HEK293 (cell line): ENCODE data around the gene SORCS3.
"Not testable (repeated sequence)": the region's sequence is repeated elsewhere in the genome, so short reads cannot be mapped to it uniquely, and the experiment has no call there.

ENCODE experiments used
- CTCF ChIA-PET: fragments of 350-600 bp; formaldehyde crosslinking; extraction: SDS; loops from one replicate; lab custom pipeline; 2021; ENCODE audit warnings: antibody characterized with exemption; lab: Yijun Ruan, JAX
- POLR2A ChIA-PET: fragments of 300-600 bp; formaldehyde crosslinking; extraction: SDS; loops from one replicate; lab custom pipeline; 2020; ENCODE audit warnings: antibody characterized with exemption, inconsistent platforms; lab: Yijun Ruan, JAX
- H3K27ac ChIP-seq: fragments of 200-500 bp; sonication (Bioruptor generic); 2 replicates; pipeline ENCODE4 v1.5.1; 2014; ENCODE audit warnings: low read depth, low read length, control low read depth, inconsistent platforms; ENCODE audit errors: extremely low read depth
- H3K36me3 ChIP-seq, 2 experiments: fragments of 200-500 bp in 1 of 2; sonication (Bioruptor generic) in 1 of 2; 1 replicate in 1 of 2; 2 replicates in 1 of 2; pipeline ENCODE4 v1.5.1; 2014 to 2017; ENCODE audit warnings: inconsistent platforms in 2 of 2, low read length in 2 of 2; ENCODE audit not compliant: control insufficient read depth in 2 of 2, insufficient read depth in 1 of 2
- H3K4me1 ChIP-seq: fragments of 200-500 bp; sonication (Bioruptor generic); 2 replicates; pipeline ENCODE4 v1.5.1; 2014; ENCODE audit warnings: mild to moderate bottlenecking, low read length, inconsistent platforms; ENCODE audit not compliant: control insufficient read depth, insufficient read depth
- H3K4me3 ChIP-seq: 2 replicates; pipeline ENCODE4 v1.5.1; 2011; ENCODE audit warnings: low read depth, mild to moderate bottlenecking, control low read depth, low read length, moderate library complexity
- H3K9me3 ChIP-seq: fragments of 200-500 bp; sonication (Bioruptor generic); 2 replicates; pipeline ENCODE4 v1.5.1; 2014; ENCODE audit warnings: low read depth, low read length, inconsistent platforms; ENCODE audit not compliant: control insufficient read depth, insufficient read depth
- BCL11A ChIP-seq: fragments of 450-650 bp; formaldehyde crosslinking; IDR thresholded peaks from 2 replicates; pipeline ENCODE4 v1.5.1; 2016; ENCODE audit warnings: low read depth, missing biosample characterization, missing genetic modification characterization
- KLF8 ChIP-seq: fragments of 450-650 bp; formaldehyde crosslinking; IDR thresholded peaks from 2 replicates; pipeline ENCODE4 v1.5.1; 2016; ENCODE audit warnings: missing biosample characterization, missing genetic modification characterization
- OSR2 ChIP-seq: fragments of 450-650 bp; formaldehyde crosslinking; IDR thresholded peaks from 2 replicates; pipeline ENCODE4 v1.5.1; 2016; ENCODE audit warnings: missing biosample characterization, missing genetic modification characterization
- SP3 ChIP-seq: fragments of 450-650 bp; formaldehyde crosslinking; IDR thresholded peaks from 2 replicates; pipeline ENCODE4 v1.5.1; 2016; ENCODE audit warnings: missing biosample characterization, missing genetic modification characterization
- ZFP41 ChIP-seq: fragments of 450-650 bp; formaldehyde crosslinking; IDR thresholded peaks from 2 replicates; pipeline ENCODE4 v1.5.1; 2016; ENCODE audit warnings: missing biosample characterization, missing genetic modification characterization, borderline replicate concordance
- ZIC2 ChIP-seq: fragments of 450-650 bp; formaldehyde crosslinking; IDR thresholded peaks from 2 replicates; pipeline ENCODE4 v1.5.1; 2016; ENCODE audit warnings: missing biosample characterization, missing genetic modification characterization
- ZNF10 ChIP-seq: fragments of 450-650 bp; formaldehyde crosslinking; IDR thresholded peaks from 2 replicates; pipeline ENCODE4 v1.5.1; 2017; ENCODE audit warnings: missing biosample characterization, missing genetic modification characterization
- ZNF311 ChIP-seq: fragments of 450-650 bp; formaldehyde crosslinking; IDR thresholded peaks from 2 replicates; pipeline ENCODE4 v1.5.1; 2017; ENCODE audit warnings: missing biosample characterization, missing genetic modification characterization, borderline replicate concordance
- ZNF544 ChIP-seq: fragments of 450-650 bp; formaldehyde crosslinking; IDR thresholded peaks from 2 replicates; pipeline ENCODE4 v1.5.0; 2017; ENCODE audit warnings: missing biosample characterization, missing genetic modification characterization
- ZNF558 ChIP-seq: fragments of 450-650 bp; formaldehyde crosslinking; IDR thresholded peaks from 2 replicates; pipeline ENCODE4 v1.5.1; 2016; ENCODE audit warnings: missing biosample characterization, missing genetic modification characterization
- ZNF571 ChIP-seq: fragments of 450-650 bp; formaldehyde crosslinking; IDR thresholded peaks from 2 replicates; pipeline ENCODE4 v1.5.0; 2017; ENCODE audit warnings: missing biosample characterization, missing genetic modification characterization
- ZNF639 ChIP-seq: fragments of 450-650 bp; formaldehyde crosslinking; IDR thresholded peaks from 2 replicates; pipeline ENCODE4 v1.5.1; 2016; ENCODE audit warnings: missing biosample characterization, missing genetic modification characterization
- ZNF664 ChIP-seq: fragments of 450-650 bp; formaldehyde crosslinking; IDR thresholded peaks from 2 replicates; pipeline ENCODE4 v1.5.1; 2016; ENCODE audit warnings: missing biosample characterization, missing genetic modification characterization
- TF ChIP-seq, protein P1 (sequence below): fragments of 450-650 bp; formaldehyde crosslinking; IDR thresholded peaks from 2 replicates; pipeline ENCODE4 v1.5.1; 2016; ENCODE audit warnings: missing biosample characterization, missing genetic modification characterization
- TF ChIP-seq, protein P2 (sequence below): fragments of 450-650 bp; formaldehyde crosslinking; conservative IDR thresholded peaks from 2 replicates; pipeline ENCODE4 v1.5.1; 2016; ENCODE audit warnings: low read depth, missing biosample characterization, missing genetic modification characterization

The SORCS3 gene

DNA sequence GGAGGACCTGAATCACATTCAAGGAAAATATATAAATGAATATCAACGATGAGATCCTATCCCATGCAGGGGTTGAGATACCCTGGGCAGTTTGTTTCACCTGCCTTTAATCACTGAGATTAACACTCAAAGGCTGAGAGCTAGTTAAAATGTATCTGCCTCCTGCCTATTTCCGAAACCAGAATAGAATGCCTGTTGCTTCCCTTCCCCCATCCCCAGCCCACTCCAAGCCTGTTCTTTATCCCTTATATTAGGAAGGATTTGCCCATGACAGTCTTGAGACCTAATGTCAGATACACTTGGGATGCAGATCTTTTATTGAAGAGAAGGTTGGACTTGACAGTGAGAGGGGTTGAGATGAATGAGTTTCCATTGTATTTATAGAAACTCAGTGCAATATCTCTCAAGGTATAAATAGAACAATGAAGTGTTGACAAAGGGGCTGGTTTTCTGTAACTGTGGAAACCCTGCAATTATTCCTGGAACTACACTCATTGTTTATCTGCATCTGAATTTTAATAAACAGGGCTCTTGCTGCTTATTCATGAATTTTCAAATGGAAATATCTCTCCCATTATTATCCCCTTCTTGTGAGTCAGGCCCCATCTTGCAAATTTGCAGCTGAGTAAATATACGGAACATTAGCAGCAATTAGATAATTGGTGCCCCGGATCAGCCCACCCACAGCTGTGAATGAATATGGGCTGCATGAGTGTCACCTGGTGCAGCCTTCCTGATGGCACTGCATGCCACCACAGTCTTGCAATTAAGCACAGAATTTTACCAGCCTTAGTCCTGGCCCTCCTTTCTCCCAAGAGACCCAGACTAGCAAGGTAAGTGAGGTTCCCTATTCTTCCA, 66.7 kb downstream of the SORCS3 start (continued):
- TF ChIP-seq ZNF544 (tag by site-specific recombination), result no peak

DNA sequence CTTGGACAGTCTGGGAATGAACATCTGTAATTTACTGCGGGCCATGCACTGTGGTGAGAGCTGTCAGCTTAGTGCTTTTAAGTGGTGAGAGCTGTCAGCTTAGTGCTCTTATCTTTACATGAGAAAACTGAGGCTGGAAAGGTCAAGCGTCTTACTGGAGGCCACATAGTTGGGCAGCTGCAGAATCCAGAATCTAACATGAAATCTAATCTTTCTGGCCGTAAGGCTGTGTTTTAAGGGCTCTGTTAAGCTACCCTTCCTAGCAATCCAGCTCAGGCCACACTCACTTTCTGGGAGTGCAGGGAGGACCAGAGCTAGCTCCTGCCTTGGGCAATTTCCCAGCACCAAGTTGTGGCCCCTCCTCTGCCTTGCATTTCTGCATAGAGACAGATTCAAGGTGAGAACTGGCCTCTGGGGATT, 70.2 kb downstream of the SORCS3 start:
- Histone ChIP-seq H3K27ac (no peak overlapping the region), H3K36me3 (no peaks in the 10 kb centered on the region), H3K9me3 (no peaks in the 10 kb centered on the region), H3K4me1 (no peaks in the 10 kb centered on the region), H3K4me3 (no peak overlapping the region)
- no peak for TF ChIP-seq ZIC2
- TF ChIP-seq ZFP41 (tag by site-specific recombination), result no peak
- no peak for TF ChIP-seq BCL11A (tag by site-specific recombination)
- TF ChIP-seq ZNF558 (tag by site-specific recombination), result no peak
- TF ChIP-seq, protein P1, sequence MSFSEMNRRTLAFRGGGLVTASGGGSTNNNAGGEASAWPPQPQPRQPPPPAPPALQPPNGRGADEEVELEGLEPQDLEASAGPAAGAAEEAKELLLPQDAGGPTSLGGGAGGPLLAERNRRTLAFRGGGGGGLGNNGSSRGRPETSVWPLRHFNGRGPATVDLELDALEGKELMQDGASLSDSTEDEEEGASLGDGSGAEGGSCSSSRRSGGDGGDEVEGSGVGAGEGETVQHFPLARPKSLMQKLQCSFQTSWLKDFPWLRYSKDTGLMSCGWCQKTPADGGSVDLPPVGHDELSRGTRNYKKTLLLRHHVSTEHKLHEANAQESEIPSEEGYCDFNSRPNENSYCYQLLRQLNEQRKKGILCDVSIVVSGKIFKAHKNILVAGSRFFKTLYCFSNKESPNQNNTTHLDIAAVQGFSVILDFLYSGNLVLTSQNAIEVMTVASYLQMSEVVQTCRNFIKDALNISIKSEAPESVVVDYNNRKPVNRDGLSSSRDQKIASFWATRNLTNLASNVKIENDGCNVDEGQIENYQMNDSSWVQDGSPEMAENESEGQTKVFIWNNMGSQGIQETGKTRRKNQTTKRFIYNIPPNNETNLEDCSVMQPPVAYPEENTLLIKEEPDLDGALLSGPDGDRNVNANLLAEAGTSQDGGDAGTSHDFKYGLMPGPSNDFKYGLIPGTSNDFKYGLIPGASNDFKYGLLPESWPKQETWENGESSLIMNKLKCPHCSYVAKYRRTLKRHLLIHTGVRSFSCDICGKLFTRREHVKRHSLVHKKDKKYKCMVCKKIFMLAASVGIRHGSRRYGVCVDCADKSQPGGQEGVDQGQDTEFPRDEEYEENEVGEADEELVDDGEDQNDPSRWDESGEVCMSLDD, result no peak
- no peak for TF ChIP-seq SP3 (tag by site-specific recombination)
- no peak for TF ChIP-seq ZNF664 (tag by site-specific recombination)
- ChIA-PET POLR2A (no interaction called here), CTCF (no interaction called here)

DNA sequence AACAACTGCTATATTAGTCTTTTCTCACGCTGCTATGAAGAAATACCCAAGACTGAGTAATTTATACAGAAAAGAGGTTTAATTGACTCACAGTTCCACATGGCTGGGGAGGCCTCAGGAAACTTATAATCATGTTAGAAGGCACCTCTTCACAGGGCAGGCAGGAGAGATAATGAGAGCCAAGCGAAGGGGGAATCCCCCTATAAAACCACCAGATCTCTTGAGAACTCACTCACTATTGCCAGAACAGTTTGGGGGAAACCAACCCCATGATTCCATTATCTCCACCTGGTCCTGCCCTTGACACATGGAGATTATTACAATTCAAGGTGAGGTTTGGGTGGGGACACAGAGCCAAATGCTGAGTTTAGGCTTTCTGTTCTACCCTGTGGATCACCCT, 89.5 kb downstream of the SORCS3 start:
- H3K4me1 ChIP-seq, POLR2A ChIA-PET, CTCF ChIA-PET, H3K9me3 ChIP-seq, H3K27ac ChIP-seq, H3K36me3 ChIP-seq, H3K4me3 ChIP-seq: not testable (repeated sequence)

DNA sequence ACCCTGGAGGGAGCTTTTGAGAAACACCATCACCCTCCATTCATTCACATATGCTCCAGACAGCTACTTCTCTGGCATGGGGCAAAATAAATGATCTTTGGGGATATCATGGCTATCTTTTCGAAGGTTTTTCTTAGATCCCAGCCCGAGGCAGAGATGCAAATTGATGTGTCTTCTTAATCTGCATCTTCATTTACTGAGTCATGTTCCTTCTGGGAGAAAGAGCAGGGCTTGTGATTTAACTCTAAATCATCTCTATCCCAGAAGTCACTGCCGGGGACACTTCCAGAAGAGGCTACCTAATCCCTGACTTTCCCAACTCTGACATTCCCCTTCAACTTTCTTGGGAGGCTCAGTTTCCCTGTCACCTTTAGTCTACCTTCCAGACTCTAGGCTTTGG, 90.1 kb downstream of the SORCS3 start:
- Histone ChIP-seq H3K4me3 (no peak overlapping the region), H3K36me3 (no peaks in the 10 kb centered on the region), H3K4me1 (no peaks in the 10 kb centered on the region), H3K27ac (no peak overlapping the region), H3K9me3 (no peaks in the 10 kb centered on the region)
- ChIA-PET CTCF (no interaction called here), POLR2A (no interaction called here)
- TF ChIP-seq ZNF571 (tag by site-specific recombination) (no peak), ZNF10 (tag by site-specific recombination) (no peak), ZNF639 (tag by site-specific recombination) (no peak), OSR2 (tag by site-specific recombination) (no peak), ZNF311 (tag by site-specific recombination) (no peak), KLF8 (tag by site-specific recombination) (no peak)
- TF ChIP-seq, protein P2, sequence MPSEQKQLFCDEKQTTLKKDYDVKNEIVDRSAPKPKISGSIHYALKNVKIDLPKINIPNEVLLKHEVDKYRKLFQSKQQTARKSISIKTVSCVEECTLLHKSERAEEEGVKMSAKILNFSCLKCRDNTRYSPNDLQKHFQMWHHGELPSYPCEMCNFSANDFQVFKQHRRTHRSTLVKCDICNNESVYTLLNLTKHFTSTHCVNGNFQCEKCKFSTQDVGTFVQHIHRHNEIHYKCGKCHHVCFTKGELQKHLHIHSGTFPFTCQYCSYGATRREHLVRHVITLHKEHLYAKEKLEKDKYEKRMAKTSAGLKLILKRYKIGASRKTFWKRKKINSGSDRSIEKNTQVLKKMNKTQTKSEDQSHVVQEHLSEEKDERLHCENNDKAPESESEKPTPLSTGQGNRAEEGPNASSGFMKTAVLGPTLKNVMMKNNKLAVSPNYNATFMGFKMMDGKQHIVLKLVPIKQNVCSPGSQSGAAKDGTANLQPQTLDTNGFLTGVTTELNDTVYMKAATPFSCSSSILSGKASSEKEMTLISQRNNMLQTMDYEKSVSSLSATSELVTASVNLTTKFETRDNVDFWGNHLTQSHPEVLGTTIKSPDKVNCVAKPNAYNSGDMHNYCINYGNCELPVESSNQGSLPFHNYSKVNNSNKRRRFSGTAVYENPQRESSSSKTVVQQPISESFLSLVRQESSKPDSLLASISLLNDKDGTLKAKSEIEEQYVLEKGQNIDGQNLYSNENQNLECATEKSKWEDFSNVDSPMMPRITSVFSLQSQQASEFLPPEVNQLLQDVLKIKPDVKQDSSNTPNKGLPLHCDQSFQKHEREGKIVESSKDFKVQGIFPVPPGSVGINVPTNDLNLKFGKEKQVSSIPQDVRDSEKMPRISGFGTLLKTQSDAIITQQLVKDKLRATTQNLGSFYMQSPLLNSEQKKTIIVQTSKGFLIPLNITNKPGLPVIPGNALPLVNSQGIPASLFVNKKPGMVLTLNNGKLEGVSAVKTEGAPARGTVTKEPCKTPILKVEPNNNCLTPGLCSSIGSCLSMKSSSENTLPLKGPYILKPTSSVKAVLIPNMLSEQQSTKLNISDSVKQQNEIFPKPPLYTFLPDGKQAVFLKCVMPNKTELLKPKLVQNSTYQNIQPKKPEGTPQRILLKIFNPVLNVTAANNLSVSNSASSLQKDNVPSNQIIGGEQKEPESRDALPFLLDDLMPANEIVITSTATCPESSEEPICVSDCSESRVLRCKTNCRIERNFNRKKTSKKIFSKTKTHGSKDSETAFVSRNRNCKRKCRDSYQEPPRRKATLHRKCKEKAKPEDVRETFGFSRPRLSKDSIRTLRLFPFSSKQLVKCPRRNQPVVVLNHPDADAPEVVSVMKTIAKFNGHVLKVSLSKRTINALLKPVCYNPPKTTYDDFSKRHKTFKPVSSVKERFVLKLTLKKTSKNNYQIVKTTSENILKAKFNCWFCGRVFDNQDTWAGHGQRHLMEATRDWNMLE, result no peak
